M059J (cell line): Measurements from ENCODE around the gene DPH1. TPM values are rescaled to one million over a fixed set of nuclear protein-coding genes. Genes with fewer than 3 reads are reported as not detected.
A peak's percentile ranks its signal among the peaks of the same experiment; 100 is the strongest.

ENCODE experiments used
- DNase-seq: peaks from one replicate; pipeline ENCODE4 v3.0.0-alpha.2; 2012; ENCODE audit warnings: low read depth
- total RNA-seq: library from RNA; depleted of rRNA; stranded (reverse); fragments of >200 nt; shearing (Covaris generic); gene quantifications from 2 replicates; pipeline ENCODE4 v1.2.3, GENCODE V29; 2014; rRNA removed

Gene DPH1
- total RNA-seq, 1 experiment from 2014 or later, result 28.0 TPM

- peak; percentile 86 for DNase-seq
Observed at GRCh38 chr17:2081564-2081963, 51.6 kb downstream of the DPH1 start.

- no peak for DNase-seq
Observed at GRCh38 chr17:2082003-2082781, 52.2 kb downstream of the DPH1 start.

GRCh38 chr17:2083613-2084035 is 53.7 kb downstream of the DPH1 start:
- peak; percentile 25 for DNase-seq

- DNase-seq, result peak; percentile 89
Observed at GRCh38 chr17:2084036-2084765, 54.2 kb downstream of the DPH1 start.

- peak; percentile 65 for DNase-seq
Observed at GRCh38 chr17:2084766-2085647, 55.1 kb downstream of the DPH1 start.

- peak; percentile 67 for DNase-seq
Observed at GRCh38 chr17:2085648-2085949, 55.6 kb downstream of the DPH1 start.

GRCh38 chr17:2086306-2086705 is 56.4 kb downstream of the DPH1 start:
- DNase-seq, result no peak

GRCh38 chr17:2087597-2088211 is 57.8 kb downstream of the DPH1 start:
- DNase-seq, result peak; percentile 68

GRCh38 chr17:2089021-2089422 is 59.1 kb downstream of the DPH1 start:
- DNase-seq, result no peak

- DNase-seq, result no peak
Observed at GRCh38 chr17:2090210-2090641, 60.3 kb downstream of the DPH1 start.

GRCh38 chr17:2090804-2091534 is 61.0 kb downstream of the DPH1 start:
- peak; percentile 92 for DNase-seq

GRCh38 chr17:2092253-2092652 is 62.3 kb downstream of the DPH1 start:
- no peak for DNase-seq

GRCh38 chr17:2093349-2093748 is 63.4 kb downstream of the DPH1 start:
- DNase-seq, result no peak

Other genes with a start within 250 kb of the DPH1 start
- 6.7 and 11.3 TPM in 2 replicates for gene SMYD4, start 200.3 kb upstream of the DPH1 start, total RNA-seq
- 26.5 and 42.5 TPM in 2 replicates for gene RPA1, start 200.1 kb upstream of the DPH1 start, total RNA-seq
- gene RTN4RL1, start 4.8 kb upstream of the DPH1 start, total RNA-seq, result 0.12 and 0.67 TPM in 2 replicates
- 18.9 and 24.0 TPM in 2 replicates for gene OVCA2, start 11.9 kb downstream of the DPH1 start, total RNA-seq
- 2.2 and 3.7 TPM in 2 replicates for gene HIC1, start 24.9 kb downstream of the DPH1 start, total RNA-seq